ENCODE data around the gene TNFRSF1B.

Gene TNFRSF1B

GRCh38 chr1:12135612-12136011, 31.2 kb upstream of the TNFRSF1B start:
- in situ Hi-C loops (cut with HindIII; ENCODE audit: low sequenced_read_pairs): no loop called here
- no peak for TF ChIP-seq CTCF (IDR thresholded peaks at IDR 0.05; ENCODE audit: low read depth, low read length)
- DNase-seq (ENCODE audit: low read depth, low spot score): no peak
- no peak overlapping the region for H3K4me3 ChIP-seq (ENCODE audit: low read depth, low read length)

GRCh38 chr1:12136916-12137610, 29.7 kb upstream of the TNFRSF1B start:
- TF ChIP-seq CTCF (IDR thresholded peaks at IDR 0.05; ENCODE audit: low read depth, low read length): no peak
- in situ Hi-C loops (cut with HindIII; ENCODE audit: low sequenced_read_pairs): no loop called here
- H3K4me3 ChIP-seq (ENCODE audit: low read depth, low read length): no peak overlapping the region
- peak; percentile 23 for DNase-seq (ENCODE audit: low read depth, low spot score)

GRCh38 chr1:12138196-12139168, 28.3 kb upstream of the TNFRSF1B start:
- in situ Hi-C loops (cut with HindIII; ENCODE audit: low sequenced_read_pairs): no loop called here
- TF ChIP-seq CTCF (IDR thresholded peaks at IDR 0.05; ENCODE audit: low read depth, low read length): no peak
- DNase-seq (ENCODE audit: low read depth, low spot score): no peak
- H3K4me3 ChIP-seq (ENCODE audit: low read depth, low read length): no peak overlapping the region

GRCh38 chr1:12140016-12140415, 26.8 kb upstream of the TNFRSF1B start:
- no peak overlapping the region for H3K4me3 ChIP-seq (ENCODE audit: low read depth, low read length)
- DNase-seq (ENCODE audit: low read depth, low spot score): no peak
- TF ChIP-seq CTCF (IDR thresholded peaks at IDR 0.05; ENCODE audit: low read depth, low read length): no peak

GRCh38 chr1:12140515-12141162, 26.2 kb upstream of the TNFRSF1B start:
- H3K4me3 ChIP-seq (ENCODE audit: low read depth, low read length): no peak overlapping the region
- in situ Hi-C loops (cut with HindIII; ENCODE audit: low sequenced_read_pairs): no loop called here
- DNase-seq (ENCODE audit: low read depth, low spot score): no peak
- TF ChIP-seq CTCF (IDR thresholded peaks at IDR 0.05; ENCODE audit: low read depth, low read length): no peak

More at GRCh38 chr1:12140016-12140415, 26.8 kb upstream of the TNFRSF1B start:
- in situ Hi-C loops (cut with HindIII; ENCODE audit: low sequenced_read_pairs): no loop called here

- H3K4me3 ChIP-seq (ENCODE audit: low read depth, low read length): no peak overlapping the region
- DNase-seq (ENCODE audit: low read depth, low spot score): no peak
- TF ChIP-seq CTCF (IDR thresholded peaks at IDR 0.05; ENCODE audit: low read depth, low read length): no peak
- in situ Hi-C loops (cut with HindIII; ENCODE audit: low sequenced_read_pairs): no loop called here
Observed at GRCh38 chr1:12141163-12141850, 25.5 kb upstream of the TNFRSF1B start.

All from astrocyte of the spinal cord (primary cell).